HG02852 (cell line): ENCODE results near the gene NCL.
"Not testable (repeated sequence)": the region's sequence is repeated elsewhere in the genome, so short reads cannot be mapped to it uniquely, and the experiment has no call there.

Experiments used
- ATAC-seq: cut with Tn5 transposase; IDR thresholded peaks from one replicate; pipeline ENCODE4 v1.9.1; 2021; ENCODE audit warnings: mild to moderate bottlenecking, moderate library complexity; ENCODE audit not compliant: unreplicated experiment

Gene NCL

DNA sequence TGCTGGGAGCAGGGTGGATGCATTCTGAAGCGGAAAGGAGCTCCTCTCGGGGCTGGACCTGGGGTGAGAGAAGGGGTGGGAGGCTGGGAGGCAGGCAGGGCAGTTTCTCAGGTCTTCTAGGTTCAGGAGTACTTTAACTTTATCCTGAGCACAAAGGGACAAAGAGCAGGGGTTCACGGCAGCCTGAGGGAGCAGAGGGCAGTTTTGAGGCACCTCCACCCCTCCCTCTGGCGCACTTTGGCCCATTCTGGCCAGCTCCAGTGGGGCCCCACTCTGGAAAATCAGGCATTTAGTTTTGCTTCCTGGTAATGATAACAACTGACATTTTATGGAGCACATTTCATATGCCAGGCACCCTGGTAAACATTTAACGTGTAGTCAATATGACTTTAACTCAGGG, 54.5 kb downstream of the NCL start:
- ATAC-seq, result no peak

DNA sequence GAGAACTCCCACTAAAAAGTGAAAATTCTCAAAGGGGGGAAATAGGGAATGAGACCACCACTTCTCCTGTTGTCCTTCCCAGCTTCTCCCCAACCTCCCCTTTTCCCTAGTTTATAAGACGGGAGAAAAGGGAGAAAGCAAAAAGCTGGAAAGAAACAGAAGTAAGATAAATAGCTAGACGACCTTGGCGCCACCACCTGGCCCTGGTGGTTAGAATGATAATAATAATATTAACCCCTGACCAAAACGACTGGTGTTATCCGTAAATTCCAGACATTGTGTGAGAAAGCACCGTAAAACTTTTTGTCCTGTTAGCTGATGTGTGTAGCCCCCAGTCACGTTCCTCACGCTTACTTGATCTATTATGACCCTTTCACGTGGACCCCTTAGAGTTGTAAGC, 56.0 kb downstream of the NCL start:
- not testable (repeated sequence) for ATAC-seq

DNA sequence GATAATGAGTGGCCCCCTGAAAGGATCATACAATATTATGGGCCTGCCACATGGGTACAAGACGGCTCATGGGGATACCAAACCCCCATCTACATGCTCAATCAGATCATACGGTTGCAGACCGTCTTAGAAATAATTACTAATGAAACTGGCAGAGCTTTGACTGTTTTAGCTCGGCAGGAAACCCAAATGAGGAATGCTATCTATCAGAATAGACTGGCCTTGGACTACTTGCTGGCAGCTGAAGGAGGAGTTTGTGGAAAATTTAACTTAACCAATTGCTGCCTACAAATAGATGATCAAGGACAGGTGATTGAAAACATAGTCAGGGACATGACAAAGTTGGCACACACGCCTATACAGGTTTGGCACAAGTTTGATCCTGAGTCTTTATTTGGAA, 56.6 kb downstream of the NCL start:
- ATAC-seq, result not testable (repeated sequence)

DNA sequence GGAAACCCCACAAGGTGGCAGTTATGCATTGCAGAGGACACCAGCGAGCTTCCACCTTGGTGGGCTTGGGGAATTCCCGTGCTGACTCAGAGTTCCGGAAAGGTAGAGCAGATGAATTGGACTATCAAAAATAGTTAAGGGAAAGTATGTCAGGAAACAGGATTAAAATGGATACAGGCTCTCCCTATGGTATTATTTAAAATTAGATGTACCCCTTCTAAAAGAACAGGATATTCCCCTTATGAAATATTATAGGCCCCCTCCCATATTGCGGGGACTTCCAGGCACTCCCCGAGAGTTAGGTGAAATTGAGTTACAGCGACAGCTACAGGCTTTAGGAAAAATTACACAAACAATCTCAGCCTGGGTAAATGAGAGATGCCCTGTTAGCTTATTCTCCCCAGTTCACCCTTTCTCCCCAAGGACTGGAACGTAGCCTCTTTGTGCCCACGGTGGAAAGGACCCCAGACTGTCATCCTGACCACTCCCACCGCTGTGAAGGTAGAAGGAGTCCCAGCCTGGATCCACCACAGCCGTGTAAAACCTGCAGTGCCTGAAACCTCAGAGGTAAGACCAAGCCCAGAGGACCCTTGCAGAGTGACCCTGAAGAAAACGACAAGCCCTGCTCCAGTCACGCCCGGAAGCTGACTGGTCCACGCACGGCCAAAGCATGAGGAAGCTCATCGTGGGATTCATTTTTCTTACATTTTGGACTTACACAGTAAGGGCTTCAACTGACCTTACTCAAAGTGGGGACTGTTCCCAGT, 58.5 kb downstream of the NCL start:
- ATAC-seq, result not testable (repeated sequence)

DNA sequence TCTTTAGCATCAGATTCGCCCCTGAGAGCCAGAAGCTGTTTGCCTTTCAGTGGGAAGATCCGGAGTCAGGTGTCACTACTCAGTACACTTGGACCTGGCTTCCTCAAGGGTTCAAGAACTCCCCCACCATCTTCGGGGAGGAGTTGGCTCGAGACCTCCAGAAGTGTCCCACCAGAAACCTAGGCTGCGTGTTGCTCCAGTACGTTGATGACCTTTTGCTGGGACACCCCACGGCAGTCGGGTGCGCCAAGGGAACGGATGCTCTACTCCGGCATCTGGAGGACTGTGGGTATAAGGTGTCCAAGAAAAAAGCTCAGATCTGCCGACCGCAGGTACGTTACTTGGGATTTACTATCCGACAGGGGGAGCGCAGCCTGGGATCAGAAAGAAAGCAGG, 60.1 kb downstream of the NCL start:
- not testable (repeated sequence) for ATAC-seq
